CD4-positive, alpha-beta T cell treated with Interleukin-1 beta for 1 hour (primary cell): Measurements from ENCODE around the gene PLA2G6.

ENCODE experiments used
- DNase-seq, 2 donors: peaks; one replicate each; pipeline ENCODE4 v3.0.0-alpha.2; 2020 to 2022

The PLA2G6 gene

GRCh38 chr22:38181453-38182200 lies at the start of gene PLA2G6:
PLA2G6 (minus strand) TSS chr22:38181830; CDS start chr22:38169426, 12,404 bp downstream.
- DNase-seq, result peak; percentile 99

GRCh38 chr22:38230916-38231315 lies 49.3 kb upstream of the PLA2G6 start:
- no peak for DNase-seq

- DNase-seq, result peak; percentile 55 to 56
Measured at GRCh38 chr22:38230108-38230825, 48.6 kb upstream of the PLA2G6 start.

GRCh38 chr22:38228873-38229740 lies 47.5 kb upstream of the PLA2G6 start:
- no peak for DNase-seq

- DNase-seq, result no peak
Measured at GRCh38 chr22:38228326-38228872, 46.8 kb upstream of the PLA2G6 start.

- no peak for DNase-seq
Measured at GRCh38 chr22:38226853-38227649, 45.4 kb upstream of the PLA2G6 start.

- DNase-seq, result no peak
Measured at GRCh38 chr22:38223289-38223960, 41.8 kb upstream of the PLA2G6 start.

- no peak for DNase-seq
Measured at GRCh38 chr22:38222797-38223119, 41.1 kb upstream of the PLA2G6 start.

- DNase-seq, result no peak
Measured at GRCh38 chr22:38221908-38222796, 40.5 kb upstream of the PLA2G6 start.

GRCh38 chr22:38221407-38221806 lies 39.8 kb upstream of the PLA2G6 start:
- DNase-seq, result no peak

- DNase-seq, result no peak
Measured at GRCh38 chr22:38220653-38221386, 39.2 kb upstream of the PLA2G6 start.

GRCh38 chr22:38220163-38220562 lies 38.5 kb upstream of the PLA2G6 start:
- DNase-seq, result no peak

GRCh38 chr22:38219632-38220031 lies 38.0 kb upstream of the PLA2G6 start:
- DNase-seq, result no peak

GRCh38 chr22:38218661-38219622 lies 37.3 kb upstream of the PLA2G6 start:
- peak; percentile 53 to 70 for DNase-seq

- DNase-seq, result no peak
Measured at GRCh38 chr22:38215156-38216038, 33.8 kb upstream of the PLA2G6 start.

GRCh38 chr22:38214302-38215056 lies 32.8 kb upstream of the PLA2G6 start:
- DNase-seq, result peak; percentile 81 to 88

- DNase-seq, result no peak
Measured at GRCh38 chr22:38213990-38214301, 32.3 kb upstream of the PLA2G6 start.
